HepG2 (cell line): ENCODE results near the gene MAGI1. TPM values are rescaled to one million over a fixed set of nuclear protein-coding genes. Genes with fewer than 3 reads are reported as not detected.
A peak's percentile ranks its signal among the peaks of the same experiment; 100 is the strongest.

ENCODE experiments used
- ATAC-seq: fragments of 200-7000 bp; cut with Tn5 transposase; 3 replicates; pipeline ENCODE4 v1.9.1; 2020; ENCODE audit warnings: mild to moderate bottlenecking, moderate library complexity
- BruUV-seq: library from RNA; stranded (reverse); fragments of 400-500 nt; replicated peaks from 2 replicates; lab custom pipeline; 2021; lab: Mats Ljungman, UMichigan
- CTCF ChIA-PET: fragments of 300-600 bp; formaldehyde crosslinking; extraction: SDS; loops from one replicate; lab custom pipeline; 2021; ENCODE audit warnings: low total read pairs, inconsistent platforms, low intra/inter-chr PET ratio; lab: Yijun Ruan, JAX
- POLR2A ChIA-PET: fragments of 350-600 bp; sonication (Branson Sonifier 250); formaldehyde crosslinking; loops from one replicate; lab custom pipeline; 2020; ENCODE audit warnings: antibody characterized with exemption, inconsistent platforms; lab: Yijun Ruan, JAX
- DNase-seq: peaks from one replicate; pipeline ENCODE4 v3.0.0-alpha.2; 2015; ENCODE audit warnings: low spot score
- FAIRE-seq: peaks from 3 replicates; lab custom pipeline; 2011; peaks lifted over from hg19 to GRCh38; lab: Jason Lieb, UNC
- H2AFZ ChIP-seq: one replicate; pipeline ENCODE4 v1.6.1; 2011; ENCODE audit warnings: low read length, inconsistent platforms
- H3K27ac ChIP-seq: fragments of 300-600 bp; 3 replicates; pipeline ENCODE4 v1.8.0; 2011; ENCODE audit warnings: mixed run types, mild to moderate bottlenecking, mixed read lengths, low read length, inconsistent platforms; ENCODE audit not compliant: insufficient read depth; ENCODE audit errors: extremely low read length
- H3K27me3 ChIP-seq, 2 experiments: fragments of 200-600 bp in 1 of 2; 2 replicates in 1 of 2; 3 replicates in 1 of 2; pipeline versions ENCODE4 v1.6.0 to v1.8.0; 2011; ENCODE audit warnings: low read length in 2 of 2, mild to moderate bottlenecking in 2 of 2, moderate library complexity in 2 of 2, inconsistent platforms in 1 of 2; ENCODE audit not compliant: insufficient read depth in 2 of 2, control insufficient read depth in 1 of 2
- H3K36me3 ChIP-seq, 2 experiments: fragments of 200-600 bp in 1 of 2; replicated peaks in 1 of 2; 2 replicates in 1 of 2; 3 replicates in 1 of 2; pipeline versions ENCODE4 v1.5.1 to v1.8.0; 2011; ENCODE audit warnings: low read length in 2 of 2, inconsistent platforms in 1 of 2; ENCODE audit not compliant: insufficient read depth in 2 of 2, control insufficient read depth in 1 of 2
- H3K4me1 ChIP-seq: 2 replicates; pipeline ENCODE4 v1.5.1; 2012; ENCODE audit warnings: low read length, inconsistent platforms; ENCODE audit not compliant: insufficient read depth
- H3K4me2 ChIP-seq: 2 replicates; pipeline ENCODE4 v1.6.0; 2011; ENCODE audit warnings: low read depth, low read length, inconsistent platforms
- H3K4me3 ChIP-seq, 3 experiments: fragments of 200-600 bp in 1 of 3; sonication (generic), shearing (Covaris generic) in 1 of 3; replicated peaks in 1 of 3; 2 replicates each; pipeline ENCODE4 v1.5.1; 2011 to 2016; ENCODE audit warnings: low read length in 3 of 3, inconsistent platforms in 2 of 3, low read depth in 2 of 3, mild to moderate bottlenecking in 2 of 3, control low read depth in 1 of 3, mixed read lengths in 1 of 3; ENCODE audit not compliant: insufficient read depth in 1 of 3
- H3K79me2 ChIP-seq: one replicate; pipeline ENCODE4 v1.6.1; 2011; ENCODE audit warnings: low read length, inconsistent platforms; ENCODE audit not compliant: insufficient read depth
- H3K9ac ChIP-seq: 2 replicates; pipeline ENCODE4 v1.6.0; 2011; ENCODE audit warnings: mild to moderate bottlenecking, low read depth, low read length, inconsistent platforms; ENCODE audit not compliant: insufficient read depth
- H3K9me3 ChIP-seq: 2 replicates; pipeline ENCODE4 v1.5.1; 2012; ENCODE audit warnings: mild to moderate bottlenecking, low read length
- H4K20me1 ChIP-seq: 2 replicates; pipeline ENCODE4 v1.6.0; 2011; ENCODE audit warnings: inconsistent platforms, mild to moderate bottlenecking, low read length, moderate library complexity; ENCODE audit not compliant: insufficient read depth
- CBX2 ChIP-seq, 2 experiments: fragments of 200-600 bp in 1 of 2; sonication (generic); formaldehyde crosslinking in 1 of 2; IDR thresholded peaks; 2 replicates each; pipeline versions ENCODE4 v1.7.0 to v1.8.1; 2018 to 2022; ENCODE audit warnings: low read depth in 2 of 2, low read length in 1 of 2, mild to moderate bottlenecking in 1 of 2, missing genetic modification reagents in 1 of 2
- FOXM1 ChIP-seq: sonication (generic); formaldehyde crosslinking; IDR thresholded peaks from 2 replicates; pipeline ENCODE4 v1.5.0; 2020; ENCODE audit warnings: missing genetic modification reagents
- JARID2 ChIP-seq: sonication (generic); formaldehyde crosslinking; IDR thresholded peaks from 2 replicates; pipeline ENCODE4 v1.8.1; 2023; ENCODE audit warnings: missing genetic modification reagents, inconsistent platforms; ENCODE audit not compliant: insufficient replicate concordance
- JDP2 ChIP-seq: sonication (generic); formaldehyde crosslinking; IDR thresholded peaks from 2 replicates; pipeline ENCODE4 v1.8.1; 2022; ENCODE audit warnings: missing genetic modification reagents, borderline replicate concordance
- LCORL ChIP-seq, 2 experiments: fragments of 450-650 bp in 1 of 2; sonication (generic) in 1 of 2; formaldehyde crosslinking in 1 of 2; IDR thresholded peaks; 2 replicates each; pipeline versions ENCODE4 v1.5.0 to v1.6.1; 2017 to 2020; ENCODE audit warnings: antibody characterized with exemption in 1 of 2, missing genetic modification reagents in 1 of 2
- MEIS1 ChIP-seq: sonication (generic); formaldehyde crosslinking; IDR thresholded peaks from 2 replicates; pipeline ENCODE4 v1.9.0; 2021; ENCODE audit warnings: mild to moderate bottlenecking, missing genetic modification reagents, moderate library complexity, borderline replicate concordance
- PTBP1 ChIP-seq: fragments of 200-400 bp; formaldehyde crosslinking; IDR thresholded peaks from 2 replicates; pipeline ENCODE4 v1.6.1; 2018; ENCODE audit warnings: low read length, low read depth; ENCODE audit not compliant: poor library complexity, severe bottlenecking
- RARG ChIP-seq: sonication (generic); formaldehyde crosslinking; IDR thresholded peaks from 2 replicates; pipeline ENCODE4 v1.4.0; 2020; ENCODE audit warnings: low read depth, mild to moderate bottlenecking, missing genetic modification reagents
- SMC3 ChIP-seq: IDR thresholded peaks from 2 replicates; pipeline ENCODE4 v1.6.1; 2011; ENCODE audit warnings: low read length, improper control_type of control experiment
- SOX6 ChIP-seq, 2 experiments: fragments of 450-650 bp in 1 of 2; sonication (generic) in 1 of 2; formaldehyde crosslinking in 1 of 2; IDR thresholded peaks; 2 replicates each; pipeline versions ENCODE4 v1.4.0 to v1.6.1; 2017 to 2020; ENCODE audit warnings: antibody characterized with exemption in 1 of 2, mild to moderate bottlenecking in 1 of 2, missing genetic modification reagents in 1 of 2
- STAG1 ChIP-seq: sonication (generic); formaldehyde crosslinking; IDR thresholded peaks from 2 replicates; pipeline ENCODE4 v1.4.0; 2020; ENCODE audit warnings: missing genetic modification reagents
- ZC3H13 ChIP-seq: sonication (generic); formaldehyde crosslinking; IDR thresholded peaks from 2 replicates; pipeline ENCODE4 v1.8.1; 2023; ENCODE audit warnings: mild to moderate bottlenecking, missing genetic modification reagents, moderate library complexity
- ZNF546 ChIP-seq: sonication (generic); formaldehyde crosslinking; conservative IDR thresholded peaks from 2 replicates; pipeline ENCODE4 v1.8.1; 2023; ENCODE audit warnings: mild to moderate bottlenecking, missing genetic modification reagents
- WGBS: methylation state at CpG from one replicate; pipeline ENCODE4 v1.1.6; 2017; ENCODE audit warnings: low lambda C conversion rate; 5-methylcytosine and 5-hydroxymethylcytosine counted together
- in situ Hi-C: cut with HindIII; loops from 2 replicates; pipeline ENCODE4 v1.10.0; 2017; ENCODE audit warnings: low pct_unique_long_range_greater_than_20kb; ENCODE audit not compliant: extremely low pct_ligation_motif_present
- intact Hi-C: fragments of 100-400 bp; cut with micrococcal nuclease; formaldehyde crosslinking; loops from one replicate; pipeline ENCODE4 v1.10.0; 2022; ENCODE audit not compliant: unreplicated experiment
- polyA plus RNA-seq, 8 experiments: library from polyadenylated mRNA; depleted of rRNA in 3 of 8; stranded (reverse) in 7 of 8; unstranded in 1 of 8; fragments of >200 nt; fragmentation: Illumina TruSeq in 4 of 8; extraction: Trizol in 4 of 8; gene quantifications; 2 replicates each; pipeline versions ENCODE4 v1.2.1 to v1.2.3, GENCODE V29; 2011 to 2016; ENCODE audit warnings: low read depth in 4 of 8, missing spikeins in 1 of 8, mixed read lengths in 1 of 8; ENCODE audit not compliant: insufficient read depth in 1 of 8
- total RNA-seq, 5 experiments: library from RNA; depleted of rRNA; stranded (reverse); fragments of >200 nt; fragmentation: Illumina TruSeq; extraction: Trizol; gene quantifications; 2 replicates each; pipeline ENCODE4 v1.2.3, GENCODE V29; 2016; ENCODE audit warnings: low read depth in 1 of 5
- TF ChIP-seq, protein P1 (sequence below): sonication (generic); formaldehyde crosslinking; IDR thresholded peaks from 2 replicates; pipeline ENCODE4 v1.4.0; 2020; ENCODE audit warnings: missing genetic modification reagents
- TF ChIP-seq, protein P2 (sequence below): sonication (generic); formaldehyde crosslinking; IDR thresholded peaks from 2 replicates; pipeline ENCODE4 v1.5.0; 2020; ENCODE audit warnings: missing genetic modification reagents
- TF ChIP-seq, protein P3 (sequence below): sonication (generic); formaldehyde crosslinking; IDR thresholded peaks from 2 replicates; pipeline ENCODE4 v1.5.0; 2020; ENCODE audit warnings: mild to moderate bottlenecking, missing genetic modification reagents, moderate library complexity
- TF ChIP-seq, protein P4 (sequence below): sonication (generic); formaldehyde crosslinking; IDR thresholded peaks from 2 replicates; pipeline ENCODE4 v1.8.0; 2022; ENCODE audit warnings: missing genetic modification reagents, low read depth, mild to moderate bottlenecking, borderline replicate concordance

MAGI1 gene
- total and polyA plus RNA-seq, 2 of the 13 experiments (the other 11 are each of a cell fraction or from before 2014, with no cell fraction given): 22.2 to 26.0 TPM

DNA sequence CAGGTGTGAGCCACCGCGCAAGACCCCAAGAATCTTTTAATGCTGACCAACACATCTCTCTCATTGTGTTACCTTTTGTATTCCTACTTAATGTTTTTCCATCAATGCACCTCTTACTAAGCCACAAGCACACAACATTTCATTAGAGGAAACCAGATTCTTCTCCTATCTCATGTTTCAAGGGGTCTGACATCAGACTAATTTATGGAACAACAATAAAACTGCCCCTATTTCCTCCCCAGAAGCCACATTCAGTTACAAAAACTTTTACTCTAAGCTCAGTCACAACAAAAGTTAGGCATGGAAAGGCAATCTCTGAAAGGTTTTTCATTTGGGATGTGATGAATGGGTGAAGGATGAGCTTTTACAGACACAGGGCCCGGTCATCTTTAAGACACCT, 251.8 kb downstream of the MAGI1 start (continued):
- no peak for TF ChIP-seq CBX2 (IDR thresholded peaks at IDR 0.05; ENCODE audit: low read depth, low read length)
- no peak for TF ChIP-seq CBX2 (CRISPR knock-in tag; IDR thresholded peaks at IDR 0.05; ENCODE audit: low read depth)
- no peak for TF ChIP-seq SOX6 (IDR thresholded peaks at IDR 0.05)
- TF ChIP-seq SOX6 (CRISPR knock-in tag; IDR thresholded peaks at IDR 0.05): no peak

DNA sequence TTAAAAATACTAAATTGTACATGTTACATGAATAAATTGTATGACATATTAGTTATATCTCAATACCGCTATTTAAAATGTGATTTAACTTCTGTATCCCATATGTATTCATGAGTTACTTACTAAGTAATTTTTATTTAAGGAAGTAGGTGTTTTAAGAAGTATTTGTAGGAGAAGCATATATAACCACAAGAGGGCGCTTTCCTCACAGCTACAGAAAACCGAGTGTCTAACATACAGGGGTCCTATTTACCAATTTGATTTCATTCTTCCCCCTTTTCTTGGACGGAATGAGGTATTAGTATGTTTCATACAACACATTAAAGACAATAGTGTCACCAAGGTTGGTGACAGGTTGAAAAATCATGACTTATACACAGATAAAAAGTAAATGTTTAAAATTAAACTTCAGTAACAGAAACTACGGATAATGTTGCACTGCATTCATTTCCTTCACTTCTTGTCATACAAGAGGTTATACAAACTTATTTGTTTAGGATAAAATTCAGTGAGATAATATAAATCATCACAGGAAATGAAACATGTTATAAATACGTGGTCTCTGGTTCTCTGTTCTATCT, 253.6 kb downstream of the MAGI1 start:
- POLR2A ChIA-PET: no interaction called here
- Histone ChIP-seq H3K36me3 (no peaks in the 10 kb centered on the region), H3K4me1 (no peaks in the 10 kb centered on the region), H3K9ac (no peak overlapping the region), H3K79me2 (peaks cover 30% of the 10 kb centered on the region), H3K9me3 (no peaks in the 10 kb centered on the region), H2AFZ (no peak overlapping the region), H3K4me3 (no peak overlapping the region), H4K20me1 (peaks cover 19% of the 10 kb centered on the region), H3K27me3 (no peaks in the 10 kb centered on the region), H3K27ac (no peak overlapping the region), H3K4me2 (no peak overlapping the region)
- DNase-seq: peak; percentile 41
- no TSS peak for BruUV-seq
- in situ Hi-C loops: loop anchor here (5.0 kb wide), 1 partner anchor 357 kb away; no protein-coding TSS in a partner anchor
- intact Hi-C loops: loop anchor here (1.0 to 10.0 kb wide), 5 partner anchors 130 to 450 kb away; partner anchors contain the start of gene MAGI1
- CTCF ChIA-PET: interaction anchor here (2.4 kb wide), 1 partner anchor 353 kb away, joined by 22 read pairs; no protein-coding TSS in a partner anchor
- ATAC-seq: peak; percentile 53; the same call in 1 of the 3 replicates
- 40% methylated on average over 6 of the region's 6 CpGs for WGBS
- no peak for FAIRE-seq
- TF ChIP-seq, protein P1, sequence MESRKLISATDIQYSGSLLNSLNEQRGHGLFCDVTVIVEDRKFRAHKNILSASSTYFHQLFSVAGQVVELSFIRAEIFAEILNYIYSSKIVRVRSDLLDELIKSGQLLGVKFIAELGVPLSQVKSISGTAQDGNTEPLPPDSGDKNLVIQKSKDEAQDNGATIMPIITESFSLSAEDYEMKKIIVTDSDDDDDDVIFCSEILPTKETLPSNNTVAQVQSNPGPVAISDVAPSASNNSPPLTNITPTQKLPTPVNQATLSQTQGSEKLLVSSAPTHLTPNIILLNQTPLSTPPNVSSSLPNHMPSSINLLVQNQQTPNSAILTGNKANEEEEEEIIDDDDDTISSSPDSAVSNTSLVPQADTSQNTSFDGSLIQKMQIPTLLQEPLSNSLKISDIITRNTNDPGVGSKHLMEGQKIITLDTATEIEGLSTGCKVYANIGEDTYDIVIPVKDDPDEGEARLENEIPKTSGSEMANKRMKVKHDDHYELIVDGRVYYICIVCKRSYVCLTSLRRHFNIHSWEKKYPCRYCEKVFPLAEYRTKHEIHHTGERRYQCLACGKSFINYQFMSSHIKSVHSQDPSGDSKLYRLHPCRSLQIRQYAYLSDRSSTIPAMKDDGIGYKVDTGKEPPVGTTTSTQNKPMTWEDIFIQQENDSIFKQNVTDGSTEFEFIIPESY (CRISPR knock-in tag): no peak
- TF ChIP-seq, protein P2, sequence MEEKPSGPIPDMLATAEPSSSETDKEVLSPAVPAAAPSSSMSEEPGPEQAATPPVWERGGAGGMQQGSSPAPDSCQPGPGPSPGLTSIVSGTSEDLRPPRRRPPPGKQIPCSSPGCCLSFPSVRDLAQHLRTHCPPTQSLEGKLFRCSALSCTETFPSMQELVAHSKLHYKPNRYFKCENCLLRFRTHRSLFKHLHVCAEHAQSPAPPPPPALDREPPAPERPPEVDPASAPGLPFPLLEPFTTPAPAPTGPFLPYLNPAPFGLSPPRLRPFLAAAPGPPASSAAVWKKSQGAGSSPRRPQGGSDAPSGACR: no peak
- TF ChIP-seq PTBP1: no peak
- no peak for TF ChIP-seq JDP2 (CRISPR knock-in tag)
- TF ChIP-seq, protein P3, sequence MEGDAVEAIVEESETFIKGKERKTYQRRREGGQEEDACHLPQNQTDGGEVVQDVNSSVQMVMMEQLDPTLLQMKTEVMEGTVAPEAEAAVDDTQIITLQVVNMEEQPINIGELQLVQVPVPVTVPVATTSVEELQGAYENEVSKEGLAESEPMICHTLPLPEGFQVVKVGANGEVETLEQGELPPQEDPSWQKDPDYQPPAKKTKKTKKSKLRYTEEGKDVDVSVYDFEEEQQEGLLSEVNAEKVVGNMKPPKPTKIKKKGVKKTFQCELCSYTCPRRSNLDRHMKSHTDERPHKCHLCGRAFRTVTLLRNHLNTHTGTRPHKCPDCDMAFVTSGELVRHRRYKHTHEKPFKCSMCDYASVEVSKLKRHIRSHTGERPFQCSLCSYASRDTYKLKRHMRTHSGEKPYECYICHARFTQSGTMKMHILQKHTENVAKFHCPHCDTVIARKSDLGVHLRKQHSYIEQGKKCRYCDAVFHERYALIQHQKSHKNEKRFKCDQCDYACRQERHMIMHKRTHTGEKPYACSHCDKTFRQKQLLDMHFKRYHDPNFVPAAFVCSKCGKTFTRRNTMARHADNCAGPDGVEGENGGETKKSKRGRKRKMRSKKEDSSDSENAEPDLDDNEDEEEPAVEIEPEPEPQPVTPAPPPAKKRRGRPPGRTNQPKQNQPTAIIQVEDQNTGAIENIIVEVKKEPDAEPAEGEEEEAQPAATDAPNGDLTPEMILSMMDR (CRISPR knock-in tag): peak; percentile 68
- peak; percentile 71 for TF ChIP-seq SMC3
- no peak for TF ChIP-seq JARID2 (CRISPR knock-in tag)
- TF ChIP-seq MEIS1: no peak
- TF ChIP-seq ZC3H13 (CRISPR knock-in tag): no peak
- TF ChIP-seq STAG1 (CRISPR knock-in tag): peak; percentile 82
- TF ChIP-seq LCORL (IDR thresholded peaks at IDR 0.05): no peak
- no peak for TF ChIP-seq LCORL (CRISPR knock-in tag; IDR thresholded peaks at IDR 0.05)
- no peak for TF ChIP-seq ZNF546 (CRISPR knock-in tag)
- TF ChIP-seq, protein P4, sequence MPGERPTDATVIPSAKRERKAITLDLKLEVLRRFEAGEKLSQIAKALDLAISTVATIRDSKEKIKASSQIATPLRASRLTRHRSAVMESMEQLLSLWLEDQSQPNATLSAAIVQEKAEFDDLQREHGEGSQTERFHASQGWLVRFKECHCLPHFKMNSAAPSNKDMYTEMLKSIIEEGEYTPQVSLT (CRISPR knock-in tag): no peak
- no peak for TF ChIP-seq FOXM1
- no peak for TF ChIP-seq RARG (CRISPR knock-in tag)
